IPS-NIHi11 (cell line): Measurements from ENCODE around the gene AKT1.
"Not testable (repeated sequence)": the region's sequence is repeated elsewhere in the genome, so short reads cannot be mapped to it uniquely, and the experiment has no call there.

Experiments
- DNase-seq: peaks from one replicate; pipeline ENCODE4 v3.0.0; 2012; ENCODE audit warnings: mixed read lengths, low spot score

The AKT1 gene

GRCh38 chr14:104738375-104739019 lies 57.1 kb downstream of the AKT1 start:
- no peak for DNase-seq

GRCh38 chr14:104735830-104736642 lies 59.5 kb downstream of the AKT1 start:
- no peak for DNase-seq

GRCh38 chr14:104734991-104735779 lies 60.4 kb downstream of the AKT1 start:
- no peak for DNase-seq

GRCh38 chr14:104734601-104734990 lies 61.0 kb downstream of the AKT1 start:
- DNase-seq, result no peak

- DNase-seq, result no peak
Observed at GRCh38 chr14:104734051-104734587, 61.4 kb downstream of the AKT1 start.

GRCh38 chr14:104732931-104733681 lies 62.4 kb downstream of the AKT1 start:
- DNase-seq, result no peak

- DNase-seq, result no peak
Observed at GRCh38 chr14:104732355-104732804, 63.2 kb downstream of the AKT1 start.

- DNase-seq, result peak; percentile 81
Observed at GRCh38 chr14:104731320-104732294, 63.9 kb downstream of the AKT1 start.

GRCh38 chr14:104730487-104730886 lies 65.1 kb downstream of the AKT1 start:
- DNase-seq, result no peak

GRCh38 chr14:104729835-104730181 lies 65.7 kb downstream of the AKT1 start:
- no peak for DNase-seq

- not testable (repeated sequence) for DNase-seq
Observed at GRCh38 chr14:104729176-104729834, 66.2 kb downstream of the AKT1 start.

GRCh38 chr14:104728631-104729030 lies 66.9 kb downstream of the AKT1 start:
- no peak for DNase-seq

GRCh38 chr14:104726600-104727451 lies 68.7 kb downstream of the AKT1 start:
- DNase-seq, result no peak

- DNase-seq, result no peak
Observed at GRCh38 chr14:104725772-104726548, 69.6 kb downstream of the AKT1 start.

GRCh38 chr14:104724981-104725771 lies 70.4 kb downstream of the AKT1 start:
- DNase-seq, result peak; percentile 71

- peak; percentile 69 for DNase-seq
Observed at GRCh38 chr14:104724407-104724980, 71.1 kb downstream of the AKT1 start.
